Ovary (tissue), 9 donors: Measurements from ENCODE around the gene TBC1D2. TPM values are rescaled to one million over a fixed set of nuclear protein-coding genes. Genes with fewer than 3 reads are reported as not detected.

Experiments
- DNase-seq, 5 donors: peaks; one replicate each; pipeline ENCODE4 v3.0.0-alpha.2; 2019 to 2020
- H3K27ac ChIP-seq, 2 donors: fragments of 200-600 bp; one replicate each; pipeline versions ENCODE4 v1.5.1 to v1.8.0; 2019 to 2022
- H3K27me3 ChIP-seq: fragments of 200-600 bp; one replicate; pipeline ENCODE4 v1.8.0; 2022
- H3K36me3 ChIP-seq: fragments of 200-600 bp; sonication (generic); one replicate; pipeline ENCODE4 v1.5.1; 2019
- H3K4me1 ChIP-seq: one replicate; pipeline ENCODE4 v1.8.1; 2013; ENCODE audit warnings: mild to moderate bottlenecking, moderate library complexity; ENCODE audit not compliant: insufficient read depth
- H3K4me3 ChIP-seq: fragments of 200-600 bp; sonication (generic); one replicate; pipeline ENCODE4 v1.5.1; 2017
- H3K9me3 ChIP-seq, 2 donors: fragments of 200-600 bp in 1 of 2; sonication (generic) in 1 of 2; one replicate each; pipeline versions ENCODE4 v1.5.1 to v1.8.1; 2013 to 2019; ENCODE audit warnings: mild to moderate bottlenecking in 1 of 2, moderate library complexity in 1 of 2
- CTCF ChIP-seq, 3 donors: fragments of 450-650 bp in 2 of 3; fragments of 200-600 bp in 1 of 3; IDR thresholded peaks; one replicate each; pipeline versions ENCODE4 v1.5.1 to v1.8.0; 2016 to 2022; ENCODE audit warnings: antibody characterized with exemption in 3 of 3, mild to moderate bottlenecking in 1 of 3
- EP300 ChIP-seq: sonication (generic); formaldehyde crosslinking; IDR thresholded peaks from one replicate; pipeline ENCODE4 v1.6.1; 2017; ENCODE audit warnings: antibody characterized with exemption
- POLR2A ChIP-seq: fragments of 450-650 bp; IDR thresholded peaks from one replicate; pipeline ENCODE4 v1.6.1; 2017; ENCODE audit warnings: antibody characterized with exemption, mild to moderate bottlenecking, moderate library complexity
- WGBS, 3 donors: extraction: QIAGEN DNeasy Blood & Tissue Kit in 1 of 3; methylation state at CpG; one replicate each; pipeline versions ENCODE4 v1.1.5 to v1.1.7; 2013 to 2017; 5-methylcytosine and 5-hydroxymethylcytosine counted together
- intact Hi-C, 4 donors: fragments of 100-400 bp; cut with DNase I; formaldehyde crosslinking; loops; one replicate each; pipeline versions ENCODE4 v1.11.0 to v1.15.1; 2022 to 2023
- polyA plus RNA-seq, 2 donors: library from polyadenylated mRNA; stranded (reverse); fragments of 200-250 nt in 1 of 2; fragments of 350-450 nt in 1 of 2; fragmentation: Illumina TruSeq in 1 of 2; extraction: RNeasy Lipid Tissue Mini Kit (QIAGEN cat#74804) in 1 of 2; gene quantifications; one replicate each; pipeline ENCODE4 v1.2.3, GENCODE V29; 2013 to 2014
- total RNA-seq, 7 donors: library from RNA; depleted of rRNA in 2 of 7; stranded (reverse); fragments of >200 nt in 2 of 7; fragmentation: NEBNext Ultra II Directional in 3 of 7; extraction: Animal tissue kit (Norgen Biotek cat#: 25700) in 3 of 7; gene quantifications; one replicate each; pipeline versions ENCODE4 v1.1.0 to v1.2.4, GENCODE V29; 2016 to 2023
- donor health status: DM: no; HTN: no; CAD: no; lungs with moderate emphysema.
- donor health status: DM: no; HTN: no; CAD: no.
- donor health status: Bipolar disorder and iron deficiency.
- donor health status: DM: yes; HTN: yes; CAD: no.
- donor health status: DM: no; HTN: no; CAD: no.
- donor health status: DM: yes; HTN: yes; CAD: no.

Gene TBC1D2
- total and polyA plus RNA-seq, 9 donors: 1.7 to 11.3 (median 4.4) TPM

DNA sequence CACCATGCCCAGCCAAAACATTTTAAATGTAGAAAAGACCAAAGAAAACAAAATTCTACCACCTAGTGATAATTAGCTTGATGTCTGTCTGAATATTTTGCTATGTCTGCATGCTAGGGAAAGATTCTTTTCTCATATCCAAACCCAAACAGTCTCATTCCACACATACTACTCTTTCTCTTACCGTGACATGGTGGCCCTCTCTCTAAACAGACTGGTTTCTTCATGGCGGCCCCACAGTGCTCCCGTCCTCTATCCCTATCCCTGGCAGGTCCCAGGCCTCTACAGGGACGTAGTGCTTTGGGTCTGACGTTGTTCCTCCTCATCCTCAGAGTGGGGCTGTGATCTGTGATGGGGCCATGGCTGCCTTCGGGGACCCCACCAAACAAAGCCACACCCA lies 71.1 kb downstream of the TBC1D2 start:
- Histone ChIP-seq H3K4me1 (no peaks in the 10 kb centered on the region), H3K4me3 (no peak overlapping the region), H3K27ac (no peak overlapping the region), H3K36me3 (no peaks in the 10 kb centered on the region), H3K27me3 (no peaks in the 10 kb centered on the region), H3K9me3 (no peaks in the 10 kb centered on the region)
- TF ChIP-seq POLR2A (no peak), EP300 (no peak), CTCF (IDR thresholded peaks at IDR 0.05) (no peak)
- intact Hi-C loops: no loop called here
- WGBS, 3 donors: 52 to 69% (median 54%) methylated on average over 6 of the region's 6 CpGs
- no peak for DNase-seq

GRCh38 chr9:98182889-98183599 lies 72.4 kb downstream of the TBC1D2 start:
- Histone ChIP-seq H3K27me3 (no peaks in the 10 kb centered on the region), H3K4me3 (no peak overlapping the region), H3K36me3 (no peaks in the 10 kb centered on the region), H3K9me3 (no peaks in the 10 kb centered on the region), H3K27ac (no peak overlapping the region), H3K4me1 (no peaks in the 10 kb centered on the region)
- intact Hi-C loops: no loop called here
- 85 to 88% (median 85%) methylated on average over 9 of the region's 9 CpGs for WGBS, 3 donors
- no peak for DNase-seq
- no peak for TF ChIP-seq POLR2A
- no peak for TF ChIP-seq EP300
- no peak for TF ChIP-seq CTCF (IDR thresholded peaks at IDR 0.05)

GRCh38 chr9:98182069-98182820 lies 73.2 kb downstream of the TBC1D2 start:
- TF ChIP-seq EP300 (no peak), CTCF (IDR thresholded peaks at IDR 0.05) (no peak), POLR2A (no peak)
- 54 to 60% (median 56%) methylated on average over 9 of the region's 9 CpGs for WGBS, 3 donors
- no peak for DNase-seq

GRCh38 chr9:98181746-98182068 lies 73.7 kb downstream of the TBC1D2 start:
- Histone ChIP-seq H3K36me3 (no peaks in the 10 kb centered on the region), H3K9me3 (no peaks in the 10 kb centered on the region), H3K27me3 (no peaks in the 10 kb centered on the region), H3K27ac (no peak overlapping the region), H3K4me3 (no peak overlapping the region), H3K4me1 (no peaks in the 10 kb centered on the region)
- intact Hi-C loops: no loop called here
- TF ChIP-seq POLR2A (no peak), CTCF (IDR thresholded peaks at IDR 0.05) (no peak), EP300 (no peak)
- no peak for DNase-seq
- 54 to 64% (median 61%) methylated on average over 5 of the region's 5 CpGs for WGBS, 3 donors

More at GRCh38 chr9:98182069-98182820, 73.2 kb downstream of the TBC1D2 start:
- no peaks in the 10 kb centered on the region for H3K36me3 ChIP-seq
- no peak overlapping the region for H3K4me3 ChIP-seq
- H3K9me3 ChIP-seq: no peaks in the 10 kb centered on the region
- no peaks in the 10 kb centered on the region for H3K4me1 ChIP-seq
- intact Hi-C loops: no loop called here
- no peaks in the 10 kb centered on the region for H3K27me3 ChIP-seq
- H3K27ac ChIP-seq: no peak overlapping the region
